HG03025 (cell line): ENCODE data around the gene CHSY3.
A peak's percentile ranks its signal among the peaks of the same experiment; 100 is the strongest.

Experiments
- ATAC-seq: cut with Tn5 transposase; IDR thresholded peaks from one replicate; pipeline ENCODE4 v1.9.1; 2021; ENCODE audit warnings: mild to moderate bottlenecking, moderate library complexity; ENCODE audit not compliant: unreplicated experiment, low FRiP score

Gene CHSY3

GRCh38 chr5:129945028-129945427 lies 40.8 kb downstream of the CHSY3 start:
- no peak for ATAC-seq

GRCh38 chr5:129945774-129946270 lies 41.6 kb downstream of the CHSY3 start:
- ATAC-seq: no peak

GRCh38 chr5:129951039-129951438 lies 46.8 kb downstream of the CHSY3 start:
- ATAC-seq: no peak

GRCh38 chr5:129958581-129958980 lies 54.3 kb downstream of the CHSY3 start:
- no peak for ATAC-seq

GRCh38 chr5:129960831-129961230 lies 56.6 kb downstream of the CHSY3 start:
- ATAC-seq: no peak

GRCh38 chr5:129962506-129962905 lies 58.2 kb downstream of the CHSY3 start:
- no peak for ATAC-seq

- no peak for ATAC-seq
Observed at GRCh38 chr5:129963359-129963758, 59.1 kb downstream of the CHSY3 start.

GRCh38 chr5:129966071-129966470 lies 61.8 kb downstream of the CHSY3 start:
- no peak for ATAC-seq

GRCh38 chr5:129971714-129972113 lies 67.4 kb downstream of the CHSY3 start:
- ATAC-seq: no peak

- peak; percentile 53 for ATAC-seq
Observed at GRCh38 chr5:129972465-129973141, 68.3 kb downstream of the CHSY3 start.

GRCh38 chr5:129973716-129974426 lies 69.6 kb downstream of the CHSY3 start:
- ATAC-seq: no peak

- ATAC-seq: no peak
Observed at GRCh38 chr5:129977810-129978209, 73.5 kb downstream of the CHSY3 start.

- no peak for ATAC-seq
Observed at GRCh38 chr5:129978270-129978669, 74.0 kb downstream of the CHSY3 start.

- no peak for ATAC-seq
Observed at GRCh38 chr5:129988453-129988852, 84.2 kb downstream of the CHSY3 start.

- no peak for ATAC-seq
Observed at GRCh38 chr5:129991780-129992179, 87.5 kb downstream of the CHSY3 start.

GRCh38 chr5:129996896-129997295 lies 92.6 kb downstream of the CHSY3 start:
- no peak for ATAC-seq

GRCh38 chr5:130000460-130000859 lies 96.2 kb downstream of the CHSY3 start:
- no peak for ATAC-seq

- ATAC-seq: no peak
Observed at GRCh38 chr5:130002183-130002582, 97.9 kb downstream of the CHSY3 start.

- no peak for ATAC-seq
Observed at GRCh38 chr5:130002876-130003275, 98.6 kb downstream of the CHSY3 start.

GRCh38 chr5:130011986-130012385 lies 107.7 kb downstream of the CHSY3 start:
- ATAC-seq: no peak

- no peak for ATAC-seq
Observed at GRCh38 chr5:130017173-130017572, 112.9 kb downstream of the CHSY3 start.

GRCh38 chr5:130018641-130019040 lies 114.4 kb downstream of the CHSY3 start:
- ATAC-seq: no peak
